ENCODE measurements around the gene RAB26.
A peak's percentile ranks its signal among the peaks of the same experiment; 100 is the strongest.
"Not testable (repeated sequence)": the region's sequence is repeated elsewhere in the genome, so short reads cannot be mapped to it uniquely, and the experiment has no call there.

Gene RAB26

GRCh38 chr16:2147981-2148671 is at the start of gene RAB26:
Gene RAB26, plus strand, starts transcription at chr16:2148625. Its CDS starts 159 bp downstream, at chr16:2148784.
- DNase-seq = peak; percentile 30

- DNase-seq = not testable (repeated sequence)
These were observed 46.8 kb upstream of the RAB26 start for GRCh38 chr16:2101581-2101980.

- no peak for DNase-seq
These were observed 46.0 kb upstream of the RAB26 start for GRCh38 chr16:2102471-2102870.

GRCh38 chr16:2104464-2104863 is 44.0 kb upstream of the RAB26 start:
- not testable (repeated sequence) for DNase-seq

- DNase-seq = not testable (repeated sequence)
These were observed 43.1 kb upstream of the RAB26 start for GRCh38 chr16:2105291-2105690.

- not testable (repeated sequence) for DNase-seq
These were observed 42.7 kb upstream of the RAB26 start for GRCh38 chr16:2105769-2106168.

GRCh38 chr16:2106211-2106610 is 42.2 kb upstream of the RAB26 start:
- not testable (repeated sequence) for DNase-seq

GRCh38 chr16:2107121-2107790 is 41.2 kb upstream of the RAB26 start:
- DNase-seq = not testable (repeated sequence)

GRCh38 chr16:2107791-2108125 is 40.7 kb upstream of the RAB26 start:
- not testable (repeated sequence) for DNase-seq

GRCh38 chr16:2108446-2109270 is 39.8 kb upstream of the RAB26 start:
- not testable (repeated sequence) for DNase-seq

- not testable (repeated sequence) for DNase-seq
These were observed 39.2 kb upstream of the RAB26 start for GRCh38 chr16:2109271-2109580.

- DNase-seq = not testable (repeated sequence)
These were observed 38.6 kb upstream of the RAB26 start for GRCh38 chr16:2109872-2110271.

GRCh38 chr16:2110332-2111008 is 38.0 kb upstream of the RAB26 start:
- not testable (repeated sequence) for DNase-seq

GRCh38 chr16:2111009-2111353 is 37.4 kb upstream of the RAB26 start:
- DNase-seq = not testable (repeated sequence)

- not testable (repeated sequence) for DNase-seq
These were observed 36.8 kb upstream of the RAB26 start for GRCh38 chr16:2111412-2112335.

GRCh38 chr16:2112539-2113106 is 35.8 kb upstream of the RAB26 start:
- not testable (repeated sequence) for DNase-seq

GRCh38 chr16:2114225-2114624 is 34.2 kb upstream of the RAB26 start:
- DNase-seq = not testable (repeated sequence)

- not testable (repeated sequence) for DNase-seq
These were observed 33.4 kb upstream of the RAB26 start for GRCh38 chr16:2114885-2115590.

- DNase-seq = no peak
These were observed 32.8 kb upstream of the RAB26 start for GRCh38 chr16:2115591-2115973.

GRCh38 chr16:2116428-2116827 is 32.0 kb upstream of the RAB26 start:
- not testable (repeated sequence) for DNase-seq

GRCh38 chr16:2117341-2117740 is 31.1 kb upstream of the RAB26 start:
- not testable (repeated sequence) for DNase-seq
